Stimulated activated CD4-positive, alpha-beta T cell treated with anti-CD3 and anti-CD28 coated beads, Interleukin-4, amount 100 ng/mL, for 48 hours (primary cell): ENCODE results near the gene DDX49.
"Not testable (repeated sequence)": the region's sequence is repeated elsewhere in the genome, so short reads cannot be mapped to it uniquely, and the experiment has no call there.

Source experiments
- DNase-seq, 2 donors: peaks; one replicate each; pipeline ENCODE4 v3.0.0-alpha.2; 2020; ENCODE audit warnings: low read depth in 2 of 2

The DDX49 gene

GRCh38 chr19:18941628-18942354 is 22.3 kb downstream of the DDX49 start:
- no peak for DNase-seq

- DNase-seq: no peak
These were observed 23.2 kb downstream of the DDX49 start for GRCh38 chr19:18942692-18943091.

GRCh38 chr19:18943465-18943864 is 23.9 kb downstream of the DDX49 start:
- DNase-seq: no peak

GRCh38 chr19:18945297-18945696 is 25.8 kb downstream of the DDX49 start:
- no peak for DNase-seq

GRCh38 chr19:18946335-18946734 is 26.8 kb downstream of the DDX49 start:
- no peak for DNase-seq

GRCh38 chr19:18946918-18947317 is 27.4 kb downstream of the DDX49 start:
- DNase-seq: no peak

- DNase-seq: no peak
These were observed 28.8 kb downstream of the DDX49 start for GRCh38 chr19:18948075-18948975.

- no peak for DNase-seq
These were observed 29.5 kb downstream of the DDX49 start for GRCh38 chr19:18948976-18949356.

GRCh38 chr19:18949858-18950257 is 30.3 kb downstream of the DDX49 start:
- DNase-seq: no peak

- no peak for DNase-seq
These were observed 32.3 kb downstream of the DDX49 start for GRCh38 chr19:18951721-18952281.

GRCh38 chr19:18952364-18953003 is 33.0 kb downstream of the DDX49 start:
- not testable (repeated sequence) for DNase-seq

- no peak for DNase-seq
These were observed 34.6 kb downstream of the DDX49 start for GRCh38 chr19:18954094-18954493.

GRCh38 chr19:18955042-18955441 is 35.5 kb downstream of the DDX49 start:
- no peak for DNase-seq

GRCh38 chr19:18960370-18960769 is 40.9 kb downstream of the DDX49 start:
- DNase-seq: no peak

- DNase-seq: no peak
These were observed 42.5 kb downstream of the DDX49 start for GRCh38 chr19:18961767-18962620.

- DNase-seq: no peak
These were observed 44.6 kb downstream of the DDX49 start for GRCh38 chr19:18964121-18964520.

GRCh38 chr19:18966307-18966706 is 46.8 kb downstream of the DDX49 start:
- DNase-seq: no peak

GRCh38 chr19:18967358-18968146 is 48.0 kb downstream of the DDX49 start:
- DNase-seq: no peak

GRCh38 chr19:18969931-18970659 is 50.6 kb downstream of the DDX49 start:
- no peak for DNase-seq
